ENCODE measurements around the gene CDKN1C.

Gene CDKN1C

DNA sequence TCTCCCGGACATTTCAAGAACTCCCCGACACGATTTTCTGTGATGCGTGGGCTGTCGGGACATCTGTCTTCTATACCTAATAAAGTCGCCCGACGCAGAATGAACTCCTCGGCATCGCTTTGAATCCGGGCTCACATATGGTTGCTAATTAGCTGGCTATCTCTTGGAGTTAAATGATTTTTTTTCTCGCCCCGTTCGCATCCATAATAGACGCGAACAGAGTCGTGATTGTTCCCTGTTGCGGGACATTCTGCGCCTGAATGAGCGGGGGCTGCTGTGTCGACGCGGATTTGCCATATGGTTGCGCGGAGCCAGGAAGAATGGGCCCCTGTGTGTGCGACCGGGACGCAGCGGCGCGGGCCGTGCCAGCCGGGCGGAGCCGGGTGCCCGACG is 16.4 kb downstream of the CDKN1C start:
- DNase-seq (ENCODE audit: low read depth in 1 of 2, low spot score in 1 of 2) = no peak
- Histone ChIP-seq H3K27ac (replicated peaks) (no peak overlapping the region), H3K27me3 (ENCODE audit: insufficient read depth, poor library complexity, severe bottlenecking) (peaks cover 20% of the 10 kb centered on the region), H3K4me3 (replicated peaks; ENCODE audit: insufficient read depth, low read length) (no peak overlapping the region)
- TF ChIP-seq SPI1 (IDR thresholded peaks at IDR 0.05; ENCODE audit: borderline replicate concordance, low read depth) = no peak
- TF ChIP-seq, protein P1, sequence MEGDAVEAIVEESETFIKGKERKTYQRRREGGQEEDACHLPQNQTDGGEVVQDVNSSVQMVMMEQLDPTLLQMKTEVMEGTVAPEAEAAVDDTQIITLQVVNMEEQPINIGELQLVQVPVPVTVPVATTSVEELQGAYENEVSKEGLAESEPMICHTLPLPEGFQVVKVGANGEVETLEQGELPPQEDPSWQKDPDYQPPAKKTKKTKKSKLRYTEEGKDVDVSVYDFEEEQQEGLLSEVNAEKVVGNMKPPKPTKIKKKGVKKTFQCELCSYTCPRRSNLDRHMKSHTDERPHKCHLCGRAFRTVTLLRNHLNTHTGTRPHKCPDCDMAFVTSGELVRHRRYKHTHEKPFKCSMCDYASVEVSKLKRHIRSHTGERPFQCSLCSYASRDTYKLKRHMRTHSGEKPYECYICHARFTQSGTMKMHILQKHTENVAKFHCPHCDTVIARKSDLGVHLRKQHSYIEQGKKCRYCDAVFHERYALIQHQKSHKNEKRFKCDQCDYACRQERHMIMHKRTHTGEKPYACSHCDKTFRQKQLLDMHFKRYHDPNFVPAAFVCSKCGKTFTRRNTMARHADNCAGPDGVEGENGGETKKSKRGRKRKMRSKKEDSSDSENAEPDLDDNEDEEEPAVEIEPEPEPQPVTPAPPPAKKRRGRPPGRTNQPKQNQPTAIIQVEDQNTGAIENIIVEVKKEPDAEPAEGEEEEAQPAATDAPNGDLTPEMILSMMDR (IDR thresholded peaks at IDR 0.05; ENCODE audit: insufficient read depth, low read length) = no peak
- TF ChIP-seq GABPA (IDR thresholded peaks at IDR 0.05; ENCODE audit: low read depth) = no peak
- no peak for TF ChIP-seq POLR2AphosphoS5 (IDR thresholded peaks at IDR 0.05; ENCODE audit: low read depth)
- TF ChIP-seq, protein P2, sequence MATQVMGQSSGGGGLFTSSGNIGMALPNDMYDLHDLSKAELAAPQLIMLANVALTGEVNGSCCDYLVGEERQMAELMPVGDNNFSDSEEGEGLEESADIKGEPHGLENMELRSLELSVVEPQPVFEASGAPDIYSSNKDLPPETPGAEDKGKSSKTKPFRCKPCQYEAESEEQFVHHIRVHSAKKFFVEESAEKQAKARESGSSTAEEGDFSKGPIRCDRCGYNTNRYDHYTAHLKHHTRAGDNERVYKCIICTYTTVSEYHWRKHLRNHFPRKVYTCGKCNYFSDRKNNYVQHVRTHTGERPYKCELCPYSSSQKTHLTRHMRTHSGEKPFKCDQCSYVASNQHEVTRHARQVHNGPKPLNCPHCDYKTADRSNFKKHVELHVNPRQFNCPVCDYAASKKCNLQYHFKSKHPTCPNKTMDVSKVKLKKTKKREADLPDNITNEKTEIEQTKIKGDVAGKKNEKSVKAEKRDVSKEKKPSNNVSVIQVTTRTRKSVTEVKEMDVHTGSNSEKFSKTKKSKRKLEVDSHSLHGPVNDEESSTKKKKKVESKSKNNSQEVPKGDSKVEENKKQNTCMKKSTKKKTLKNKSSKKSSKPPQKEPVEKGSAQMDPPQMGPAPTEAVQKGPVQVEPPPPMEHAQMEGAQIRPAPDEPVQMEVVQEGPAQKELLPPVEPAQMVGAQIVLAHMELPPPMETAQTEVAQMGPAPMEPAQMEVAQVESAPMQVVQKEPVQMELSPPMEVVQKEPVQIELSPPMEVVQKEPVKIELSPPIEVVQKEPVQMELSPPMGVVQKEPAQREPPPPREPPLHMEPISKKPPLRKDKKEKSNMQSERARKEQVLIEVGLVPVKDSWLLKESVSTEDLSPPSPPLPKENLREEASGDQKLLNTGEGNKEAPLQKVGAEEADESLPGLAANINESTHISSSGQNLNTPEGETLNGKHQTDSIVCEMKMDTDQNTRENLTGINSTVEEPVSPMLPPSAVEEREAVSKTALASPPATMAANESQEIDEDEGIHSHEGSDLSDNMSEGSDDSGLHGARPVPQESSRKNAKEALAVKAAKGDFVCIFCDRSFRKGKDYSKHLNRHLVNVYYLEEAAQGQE (IDR thresholded peaks at IDR 0.05; ENCODE audit: insufficient replicate concordance, low read depth) = no peak

DNA sequence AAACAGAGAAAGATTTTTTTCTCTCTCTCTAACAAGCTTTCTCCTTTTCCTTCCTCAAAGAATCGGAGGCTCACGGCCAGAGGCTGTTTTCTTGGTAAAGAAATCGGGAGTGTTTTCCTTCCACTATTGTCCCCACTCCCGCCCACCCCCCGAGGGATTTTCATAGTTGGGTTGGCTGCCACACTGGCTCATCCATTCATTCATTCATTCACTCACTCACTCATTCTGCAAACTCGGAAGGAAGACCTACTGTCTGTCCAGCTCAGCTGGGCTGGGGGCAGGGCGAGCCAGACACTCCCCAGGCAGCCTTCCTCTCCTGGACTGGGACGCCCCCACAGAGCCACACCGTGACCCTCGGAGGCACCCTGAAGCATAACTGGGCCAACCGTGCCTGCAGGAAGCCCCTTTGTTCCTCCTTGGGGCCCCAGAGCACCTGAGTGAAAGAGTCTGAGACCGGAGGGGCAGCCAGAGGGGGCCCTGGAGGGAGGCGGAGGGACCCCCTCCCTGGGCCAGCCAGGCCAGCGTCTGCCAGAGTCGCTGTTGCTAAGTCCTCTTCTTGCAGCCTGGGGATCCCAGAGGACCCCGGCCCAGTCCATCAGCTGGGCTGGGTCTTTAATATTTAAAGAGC is 17.0 kb downstream of the CDKN1C start:
- Histone ChIP-seq H3K4me3 (replicated peaks; ENCODE audit: insufficient read depth, low read length) (no peak overlapping the region), H3K27ac (replicated peaks) (no peak overlapping the region), H3K27me3 (ENCODE audit: insufficient read depth, poor library complexity, severe bottlenecking) (peaks cover 21% of the 10 kb centered on the region)
- no peak for TF ChIP-seq SPI1 (IDR thresholded peaks at IDR 0.05; ENCODE audit: borderline replicate concordance, low read depth)
- TF ChIP-seq, protein P2 (IDR thresholded peaks at IDR 0.05; ENCODE audit: insufficient replicate concordance, low read depth) = no peak
- TF ChIP-seq, protein P1 (IDR thresholded peaks at IDR 0.05; ENCODE audit: insufficient read depth, low read length) = no peak
- no peak for TF ChIP-seq POLR2AphosphoS5 (IDR thresholded peaks at IDR 0.05; ENCODE audit: low read depth)
- no peak for TF ChIP-seq GABPA (IDR thresholded peaks at IDR 0.05; ENCODE audit: low read depth)
- DNase-seq (ENCODE audit: low read depth in 1 of 2, low spot score in 1 of 2) = no peak

- H3K4me3 ChIP-seq (replicated peaks; ENCODE audit: insufficient read depth, low read length) = no peak overlapping the region
- H3K27me3 ChIP-seq (ENCODE audit: insufficient read depth, poor library complexity, severe bottlenecking) = peaks cover 28% of the 10 kb centered on the region
- DNase-seq (ENCODE audit: low read depth in 1 of 2, low spot score in 1 of 2) = no peak
- H3K27ac ChIP-seq (replicated peaks) = no peak overlapping the region
- TF ChIP-seq, protein P2 (IDR thresholded peaks at IDR 0.05; ENCODE audit: insufficient replicate concordance, low read depth) = no peak
- TF ChIP-seq GABPA (IDR thresholded peaks at IDR 0.05; ENCODE audit: low read depth) = no peak
- no peak for TF ChIP-seq SPI1 (IDR thresholded peaks at IDR 0.05; ENCODE audit: borderline replicate concordance, low read depth)
- TF ChIP-seq, protein P1 (IDR thresholded peaks at IDR 0.05; ENCODE audit: insufficient read depth, low read length) = no peak
- no peak for TF ChIP-seq POLR2AphosphoS5 (IDR thresholded peaks at IDR 0.05; ENCODE audit: low read depth)
Measured at GRCh38 chr11:2867722-2868505, 17.7 kb downstream of the CDKN1C start.
